Measurements from ENCODE around the gene TMEM253.

GRCh38 chr14:21077672-21078071 lies 23.2 kb upstream of the TMEM253 start:
- TF ChIP-seq, protein P1, sequence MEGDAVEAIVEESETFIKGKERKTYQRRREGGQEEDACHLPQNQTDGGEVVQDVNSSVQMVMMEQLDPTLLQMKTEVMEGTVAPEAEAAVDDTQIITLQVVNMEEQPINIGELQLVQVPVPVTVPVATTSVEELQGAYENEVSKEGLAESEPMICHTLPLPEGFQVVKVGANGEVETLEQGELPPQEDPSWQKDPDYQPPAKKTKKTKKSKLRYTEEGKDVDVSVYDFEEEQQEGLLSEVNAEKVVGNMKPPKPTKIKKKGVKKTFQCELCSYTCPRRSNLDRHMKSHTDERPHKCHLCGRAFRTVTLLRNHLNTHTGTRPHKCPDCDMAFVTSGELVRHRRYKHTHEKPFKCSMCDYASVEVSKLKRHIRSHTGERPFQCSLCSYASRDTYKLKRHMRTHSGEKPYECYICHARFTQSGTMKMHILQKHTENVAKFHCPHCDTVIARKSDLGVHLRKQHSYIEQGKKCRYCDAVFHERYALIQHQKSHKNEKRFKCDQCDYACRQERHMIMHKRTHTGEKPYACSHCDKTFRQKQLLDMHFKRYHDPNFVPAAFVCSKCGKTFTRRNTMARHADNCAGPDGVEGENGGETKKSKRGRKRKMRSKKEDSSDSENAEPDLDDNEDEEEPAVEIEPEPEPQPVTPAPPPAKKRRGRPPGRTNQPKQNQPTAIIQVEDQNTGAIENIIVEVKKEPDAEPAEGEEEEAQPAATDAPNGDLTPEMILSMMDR (IDR thresholded peaks at IDR 0.05), result no peak
- TF ChIP-seq POLR2A (IDR thresholded peaks at IDR 0.05), result no peak

Data from vagina (tissue), 2 donors.